Mucosa of descending colon (tissue), 3 donors: ENCODE measurements around the gene NR2C1. TPM values are rescaled to one million over a fixed set of nuclear protein-coding genes. Genes with fewer than 3 reads are reported as not detected.
"Not testable (repeated sequence)": the region's sequence is repeated elsewhere in the genome, so short reads cannot be mapped to it uniquely, and the experiment has no call there.

ENCODE experiments used
- ATAC-seq: fragments of 200-7000 bp; cut with Tn5 transposase; one replicate; pipeline ENCODE4 v1.9.1; 2020; ENCODE audit warnings: mild to moderate bottlenecking, moderate library complexity
- DNase-seq, 3 donors: peaks; one replicate each; pipeline ENCODE4 v3.0.0-alpha.2; 2020
- H3K36me3 ChIP-seq: fragments of 200-600 bp; one replicate; pipeline ENCODE4 v1.8.0; 2021; ENCODE audit warnings: low read depth, mild to moderate bottlenecking
- H3K4me1 ChIP-seq: fragments of 200-600 bp; one replicate; pipeline ENCODE4 v1.8.0; 2021; ENCODE audit warnings: low read depth, mild to moderate bottlenecking
- H3K4me3 ChIP-seq: fragments of 200-600 bp; one replicate; pipeline ENCODE4 v1.8.0; 2021; ENCODE audit warnings: mild to moderate bottlenecking
- H3K9me3 ChIP-seq: fragments of 200-600 bp; one replicate; pipeline ENCODE4 v1.8.0; 2021; ENCODE audit warnings: mild to moderate bottlenecking
- intact Hi-C, 2 donors: fragments of 100-400 bp; cut with DNase I in 1 of 2; cut with micrococcal nuclease in 1 of 2; formaldehyde crosslinking; loops; one replicate each; pipeline versions ENCODE4 v1.11.0 to v1.11.1; 2022; cut with DNase I, micrococcal nuclease
- total RNA-seq, 3 donors: library from RNA; stranded (reverse); fragmentation: NEBNext Ultra II Directional in 2 of 3; extraction: Animal tissue kit (Norgen Biotek cat#: 25700) in 2 of 3; gene quantifications; one replicate each; pipeline versions ENCODE4 v1.2.1 to v1.2.4, GENCODE V29; 2021 to 2023
- TF ChIP-seq, protein P1 (sequence below): fragments of 200-600 bp; IDR thresholded peaks from one replicate; pipeline ENCODE4 v1.8.0; 2022; ENCODE audit warnings: antibody characterized with exemption, mild to moderate bottlenecking
- donor health status: DM: no; HTN: no; CAD: no; lungs with moderate emphysema.
- donor health status: DM: no; HTN: no; CAD: no.
- donor health status: DM: no; HTN: yes; CAD: no.

Gene NR2C1
- total RNA-seq, 3 donors from 2014 or later, result 27.4 to 28.5 (median 27.8) TPM

- intact Hi-C loops, result no loop called here
- Histone ChIP-seq H3K4me3 (no peak overlapping the region), H3K36me3 (no peaks in the 10 kb centered on the region), H3K9me3 (no peaks in the 10 kb centered on the region), H3K4me1 (peaks cover 7% of the 10 kb centered on the region)
- DNase-seq (no peak), ATAC-seq (no peak)
- TF ChIP-seq, protein P1, sequence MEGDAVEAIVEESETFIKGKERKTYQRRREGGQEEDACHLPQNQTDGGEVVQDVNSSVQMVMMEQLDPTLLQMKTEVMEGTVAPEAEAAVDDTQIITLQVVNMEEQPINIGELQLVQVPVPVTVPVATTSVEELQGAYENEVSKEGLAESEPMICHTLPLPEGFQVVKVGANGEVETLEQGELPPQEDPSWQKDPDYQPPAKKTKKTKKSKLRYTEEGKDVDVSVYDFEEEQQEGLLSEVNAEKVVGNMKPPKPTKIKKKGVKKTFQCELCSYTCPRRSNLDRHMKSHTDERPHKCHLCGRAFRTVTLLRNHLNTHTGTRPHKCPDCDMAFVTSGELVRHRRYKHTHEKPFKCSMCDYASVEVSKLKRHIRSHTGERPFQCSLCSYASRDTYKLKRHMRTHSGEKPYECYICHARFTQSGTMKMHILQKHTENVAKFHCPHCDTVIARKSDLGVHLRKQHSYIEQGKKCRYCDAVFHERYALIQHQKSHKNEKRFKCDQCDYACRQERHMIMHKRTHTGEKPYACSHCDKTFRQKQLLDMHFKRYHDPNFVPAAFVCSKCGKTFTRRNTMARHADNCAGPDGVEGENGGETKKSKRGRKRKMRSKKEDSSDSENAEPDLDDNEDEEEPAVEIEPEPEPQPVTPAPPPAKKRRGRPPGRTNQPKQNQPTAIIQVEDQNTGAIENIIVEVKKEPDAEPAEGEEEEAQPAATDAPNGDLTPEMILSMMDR, result no peak
Measured at GRCh38 chr12:95104919-95105452, 31.6 kb upstream of the NR2C1 start.

DNA sequence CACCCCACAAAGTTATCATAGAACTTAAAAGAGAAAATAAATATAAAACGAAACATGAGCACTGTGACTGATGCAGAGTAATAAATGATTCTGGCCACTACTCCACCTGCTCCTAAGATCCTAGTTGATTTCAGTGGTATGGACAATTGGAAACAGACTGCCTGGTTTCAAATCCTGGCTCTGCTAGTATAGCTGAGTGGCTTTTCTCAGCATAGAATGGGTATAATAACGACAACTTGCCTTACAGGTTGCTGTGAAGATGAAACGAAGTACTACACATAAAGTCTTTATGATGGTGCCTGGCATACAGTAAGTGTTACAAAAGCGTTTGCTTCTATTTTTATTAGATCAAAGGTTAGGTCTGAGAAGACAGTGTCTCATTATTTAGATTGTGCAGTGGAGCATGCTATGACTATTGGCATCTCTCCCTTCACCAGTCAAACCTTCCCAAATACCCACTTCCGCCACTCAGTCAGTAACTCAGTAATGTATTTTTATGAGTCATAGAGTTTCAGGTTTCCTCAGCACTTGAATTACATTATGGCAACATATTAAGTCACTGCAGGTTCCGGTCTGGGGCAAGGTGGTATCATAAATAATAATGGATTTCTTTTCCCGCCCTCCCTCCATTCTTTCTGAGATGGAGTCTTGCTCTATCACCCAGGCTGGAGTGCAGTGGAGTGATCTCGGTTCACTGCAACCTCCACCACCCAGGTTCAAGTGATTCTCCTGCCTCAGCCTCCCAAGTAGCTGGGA, 29.7 kb upstream of the NR2C1 start:
- TF ChIP-seq, protein P1, result no peak
- DNase-seq (peak in 1 of 3 donors; percentile 25), ATAC-seq (peak; percentile 95)
- Histone ChIP-seq H3K9me3 (no peaks in the 10 kb centered on the region), H3K36me3 (no peaks in the 10 kb centered on the region), H3K4me3 (no peak overlapping the region), H3K4me1 (peaks cover 7% of the 10 kb centered on the region)
- intact Hi-C loops, result no loop called here

- H3K9me3 ChIP-seq, H3K4me3 ChIP-seq, ATAC-seq, DNase-seq, H3K4me1 ChIP-seq, H3K36me3 ChIP-seq, intact Hi-C loops: not testable (repeated sequence)
Measured at GRCh38 chr12:95101957-95102356, 28.5 kb upstream of the NR2C1 start.

GRCh38 chr12:95100264-95101190, 27.1 kb upstream of the NR2C1 start:
- DNase-seq, result no peak
- H3K36me3 ChIP-seq, result no peaks in the 10 kb centered on the region
- intact Hi-C loops, result no loop called here
- peak; percentile 41 for ATAC-seq
- TF ChIP-seq, protein P1, result no peak
- H3K4me3 ChIP-seq, result no peak overlapping the region
- no peaks in the 10 kb centered on the region for H3K9me3 ChIP-seq
- peaks cover 10% of the 10 kb centered on the region for H3K4me1 ChIP-seq

DNA sequence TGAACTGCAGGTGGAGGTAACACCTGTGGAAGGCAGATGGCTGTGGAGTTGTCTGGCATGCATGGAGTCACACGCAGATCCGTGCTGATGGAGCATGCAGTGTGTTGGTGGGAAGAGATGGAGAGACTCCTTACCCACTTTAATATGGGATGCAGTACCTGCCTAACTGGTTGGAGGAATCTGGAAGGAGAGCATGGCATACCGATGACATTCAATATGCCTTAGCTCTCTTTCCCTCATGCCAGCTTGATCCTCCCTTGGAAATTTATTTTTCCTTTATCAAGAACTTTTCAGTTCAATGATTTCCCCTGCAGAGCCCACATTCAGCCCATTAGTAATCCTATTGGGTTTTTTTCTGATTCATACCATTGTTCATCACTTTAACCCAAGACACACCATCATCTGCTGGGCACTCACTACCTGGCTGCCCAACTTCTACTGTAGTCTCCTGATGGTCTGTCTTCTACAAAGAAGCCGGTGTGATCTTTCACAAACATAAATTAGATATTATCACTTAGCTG, 25.9 kb upstream of the NR2C1 start:
- Histone ChIP-seq H3K4me1 (peaks cover 10% of the 10 kb centered on the region), H3K9me3 (no peaks in the 10 kb centered on the region), H3K36me3 (no peaks in the 10 kb centered on the region), H3K4me3 (no peak overlapping the region)
- ATAC-seq (no peak), DNase-seq (no peak)
- intact Hi-C loops, result no loop called here
- TF ChIP-seq, protein P1, result no peak
